Breast epithelium (tissue), 4 donors: ENCODE data around the gene ID3. TPM values are rescaled to one million over a fixed set of nuclear protein-coding genes. Genes with fewer than 3 reads are reported as not detected.

Experiments
- DNase-seq, 2 donors: peaks; one replicate each; pipeline ENCODE4 v3.0.0-alpha.2; 2019; ENCODE audit warnings: low spot score in 2 of 2
- H3K27ac ChIP-seq, 2 donors: fragments of 200-600 bp; sonication (generic) in 1 of 2; one replicate each; pipeline ENCODE4 v1.5.1; 2016 to 2019; ENCODE audit warnings: mild to moderate bottlenecking in 1 of 2
- H3K27me3 ChIP-seq, 2 donors: fragments of 200-600 bp; sonication (generic) in 1 of 2; one replicate each; pipeline versions ENCODE4 v1.5.1 to v1.6.0; 2017 to 2019; ENCODE audit warnings: control low read depth in 1 of 2, mild to moderate bottlenecking in 1 of 2
- H3K36me3 ChIP-seq: fragments of 200-600 bp; one replicate; pipeline ENCODE4 v1.5.1; 2019
- H3K4me1 ChIP-seq, 2 donors: fragments of 200-600 bp; sonication (generic); one replicate each; pipeline ENCODE4 v1.5.1; 2016 to 2019; ENCODE audit warnings: control low read depth in 1 of 2
- H3K4me3 ChIP-seq, 3 donors: fragments of 200-600 bp; sonication (generic); 1 replicate in 2 of 3; 2 replicates in 1 of 3; pipeline ENCODE4 v1.5.1; 2016 to 2019; ENCODE audit warnings: mild to moderate bottlenecking in 3 of 3, moderate library complexity in 2 of 3
- H3K9me3 ChIP-seq, 2 donors: fragments of 200-600 bp; sonication (generic) in 1 of 2; one replicate each; pipeline ENCODE4 v1.5.1; 2016 to 2019; ENCODE audit warnings: control low read depth in 1 of 2
- CTCF ChIP-seq, 3 donors: fragments of 450-650 bp; IDR thresholded peaks; one replicate each; pipeline ENCODE4 v1.5.1; 2016 to 2017; ENCODE audit warnings: antibody characterized with exemption in 3 of 3, mild to moderate bottlenecking in 3 of 3, moderate library complexity in 3 of 3
- POLR2A ChIP-seq: fragments of 450-650 bp; IDR thresholded peaks from one replicate; pipeline ENCODE4 v1.6.1; 2016; ENCODE audit warnings: antibody characterized with exemption, mild to moderate bottlenecking, moderate library complexity
- POLR2AphosphoS5 ChIP-seq, 3 donors: sonication (generic); formaldehyde crosslinking; IDR thresholded peaks; one replicate each; pipeline ENCODE4 v1.6.1; 2017; ENCODE audit warnings: antibody characterized with exemption in 3 of 3
- intact Hi-C: fragments of 100-400 bp; cut with DNase I; formaldehyde crosslinking; loops from one replicate; pipeline ENCODE4 v1.15.1; 2023; ENCODE audit warnings: low total_unique reads
- total RNA-seq, 3 donors: library from RNA; depleted of rRNA; stranded (reverse); fragments of >200 nt; gene quantifications; one replicate each; pipeline ENCODE4 v1.1.0, GENCODE V29; 2016

The ID3 gene
- 100 to 1,000 TPM in 1 of 3 donors, 10 to 100 TPM in 2; 79.9 to 133 (median 90.9) TPM for total RNA-seq

GRCh38 chr1:23559136-23559984 lies at the start of gene ID3:
Gene ID3 (minus strand): TSS chr1:23559501. CDS start chr1:23559426, 75 bp downstream.
- Histone ChIP-seq H3K9me3 (no peaks in the 10 kb centered on the region), H3K36me3 (no peaks in the 10 kb centered on the region), H3K4me1 (peaks cover 0 to 7% of the 10 kb centered on the region in 2 donors), H3K27ac (peak within 1 kb of the TSS; percentile 93 to 94), H3K27me3 (no peaks in the 10 kb centered on the region), H3K4me3 (peak within 1 kb of the TSS; percentile 67 to 79 (median 68))
- peak; percentile 96 to 97 for DNase-seq
- intact Hi-C loops: no loop called here
- no peak for TF ChIP-seq CTCF (IDR thresholded peaks at IDR 0.05)
- peak; percentile 73 for TF ChIP-seq POLR2A
- peak; percentile 89 to 91 (median 90) for TF ChIP-seq POLR2AphosphoS5 (IDR thresholded peaks at IDR 0.05)

DNA sequence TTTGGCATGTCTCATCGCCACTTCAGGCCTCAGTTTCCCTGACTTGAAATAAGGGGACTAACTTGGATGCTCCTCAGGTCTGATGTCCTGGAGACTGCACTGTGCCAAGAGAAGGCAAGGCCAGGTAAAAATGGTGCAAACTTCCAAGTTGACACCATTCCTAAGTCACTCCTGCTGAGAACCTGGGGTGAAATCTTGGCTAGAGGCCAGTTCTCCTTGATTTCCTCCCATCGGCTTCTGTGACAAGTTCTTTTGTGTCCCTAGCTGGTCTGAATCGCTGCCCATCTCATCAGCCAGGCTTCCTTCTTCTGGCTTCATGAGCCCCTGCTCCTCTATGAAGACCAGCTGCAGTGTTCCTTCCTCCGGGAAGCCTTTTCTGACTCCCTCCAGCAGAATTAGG lies 48.6 kb upstream of the ID3 start:
- Histone ChIP-seq H3K27ac (no peak overlapping the region), H3K4me1 (no peaks in the 10 kb centered on the region), H3K9me3 (no peaks in the 10 kb centered on the region), H3K4me3 (no peak overlapping the region), H3K27me3 (no peaks in the 10 kb centered on the region), H3K36me3 (no peaks in the 10 kb centered on the region)
- intact Hi-C loops: no loop called here
- DNase-seq: no peak
- TF ChIP-seq POLR2AphosphoS5 (IDR thresholded peaks at IDR 0.05) (no peak), CTCF (IDR thresholded peaks at IDR 0.05) (no peak), POLR2A (no peak)

GRCh38 chr1:23601968-23602876 lies 42.9 kb upstream of the ID3 start:
- TF ChIP-seq POLR2AphosphoS5 (IDR thresholded peaks at IDR 0.05) (no peak), CTCF (IDR thresholded peaks at IDR 0.05) (no peak), POLR2A (no peak)
- intact Hi-C loops: no loop called here

GRCh38 chr1:23601135-23601967 lies 42.0 kb upstream of the ID3 start:
- no peaks in the 10 kb centered on the region for H3K27me3 ChIP-seq
- no peak overlapping the region for H3K27ac ChIP-seq
- intact Hi-C loops: no loop called here

More at GRCh38 chr1:23601968-23602876, 42.9 kb upstream of the ID3 start:
- Histone ChIP-seq H3K36me3 (no peaks in the 10 kb centered on the region), H3K4me1 (no peaks in the 10 kb centered on the region), H3K4me3 (no peak overlapping the region), H3K27me3 (no peaks in the 10 kb centered on the region), H3K9me3 (no peaks in the 10 kb centered on the region), H3K27ac (no peak overlapping the region)
- no peak for DNase-seq

More at GRCh38 chr1:23601135-23601967, 42.0 kb upstream of the ID3 start:
- H3K36me3 ChIP-seq: no peaks in the 10 kb centered on the region
- no peaks in the 10 kb centered on the region for H3K9me3 ChIP-seq
- TF ChIP-seq CTCF (IDR thresholded peaks at IDR 0.05) (no peak), POLR2A (no peak), POLR2AphosphoS5 (IDR thresholded peaks at IDR 0.05) (no peak)
- no peak for DNase-seq
- no peak overlapping the region for H3K4me3 ChIP-seq
- H3K4me1 ChIP-seq: no peaks in the 10 kb centered on the region
